DOHH2 (cell line): ENCODE results near the gene PRR30.

Source experiments
- CTCF ChIP-seq: fragments of 200-600 bp; sonication (generic); IDR thresholded peaks from one replicate; pipeline ENCODE4 v1.5.1; 2014; ENCODE audit warnings: antibody characterized with exemption, mild to moderate bottlenecking, low read depth, low read length; ENCODE audit not compliant: poor library complexity, severe bottlenecking
- EZH2phosphoT487 ChIP-seq: fragments of 200-600 bp; sonication (generic); IDR thresholded peaks from 2 replicates; pipeline ENCODE4 v1.6.1; 2017; ENCODE audit warnings: borderline replicate concordance, mild to moderate bottlenecking, antibody characterized with exemption, low read length, moderate library complexity, mixed read lengths

GRCh38 chr2:27108221-27108620, 31.0 kb downstream of the PRR30 start:
- no peak for TF ChIP-seq CTCF
- TF ChIP-seq EZH2phosphoT487, result no peak
